ENCODE measurements around the gene JUP.

- TF ChIP-seq POLR2A (IDR thresholded peaks at IDR 0.05) (peak in 1 of 3 donors; percentile 21), CTCF (IDR thresholded peaks at IDR 0.05) (peak in 6 of 7 experiments; percentile 11 to 60 (median 48))
Measured at GRCh38 chr17:41777157-41777573, 9.3 kb downstream of the JUP start.

All from body of pancreas (tissue), 4 donors.